SK-N-SH (cell line): ENCODE results near the gene SORBS2.

ENCODE experiments used
- CTCF ChIP-seq: fragments of 200-600 bp; sonication (generic); IDR thresholded peaks from 2 replicates; pipeline ENCODE4 v1.6.1; 2017; ENCODE audit warnings: antibody characterized with exemption, mild to moderate bottlenecking, moderate library complexity
- FOSL2 ChIP-seq: IDR thresholded peaks from 2 replicates; pipeline ENCODE4 v1.4.0; 2012; ENCODE audit warnings: low read depth, mild to moderate bottlenecking, moderate library complexity, borderline replicate concordance
- RAD21 ChIP-seq: IDR thresholded peaks from 2 replicates; pipeline ENCODE4 v1.6.1; 2012; ENCODE audit warnings: mild to moderate bottlenecking, low read length
- REST ChIP-seq: IDR thresholded peaks from 2 replicates; pipeline ENCODE4 v1.6.1; 2012; ENCODE audit warnings: mild to moderate bottlenecking, low read depth, low read length, moderate library complexity
- USF1 ChIP-seq: IDR thresholded peaks from 2 replicates; pipeline ENCODE4 v1.4.0; 2012; ENCODE audit warnings: low read depth, borderline replicate concordance
- ZBTB33 ChIP-seq: IDR thresholded peaks from 2 replicates; pipeline ENCODE4 v1.4.0; 2012; ENCODE audit warnings: low read depth, borderline replicate concordance

DNA sequence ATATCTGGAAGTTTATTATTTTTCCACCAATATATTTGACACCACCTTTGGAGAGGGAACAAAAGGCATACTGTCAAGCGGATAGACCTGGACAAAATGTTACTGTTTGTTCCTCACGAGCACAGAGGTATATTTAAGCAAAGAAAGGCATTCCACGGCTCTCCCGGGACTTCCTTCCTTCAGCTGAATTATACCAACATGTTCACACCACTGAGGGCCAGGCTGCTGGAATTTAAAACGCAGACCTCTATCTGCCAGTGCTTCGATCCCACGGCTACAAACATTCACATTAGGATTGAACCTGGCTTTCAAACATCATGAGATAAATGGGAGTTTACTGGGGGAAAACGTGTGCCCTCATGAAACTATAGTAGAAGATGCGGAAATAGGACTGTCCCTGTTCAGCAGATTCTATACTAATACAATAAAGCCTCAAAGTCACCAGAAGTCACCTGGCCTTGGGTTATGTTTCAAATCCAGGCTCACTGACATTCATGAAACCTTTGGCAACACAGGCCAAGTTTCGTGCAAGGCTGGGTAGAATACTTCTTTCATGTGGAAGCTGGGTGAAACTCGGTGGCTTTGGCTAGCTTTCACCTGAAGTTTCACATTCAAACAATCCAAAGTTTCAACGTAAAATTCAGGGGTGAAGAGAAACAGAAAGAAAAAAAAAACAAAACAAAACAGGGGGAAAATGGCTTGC is 39.5 kb downstream of the SORBS2 start:
- TF ChIP-seq CTCF (no peak), USF1 (no peak), FOSL2 (no peak), ZBTB33 (no peak), REST (no peak), RAD21 (no peak)
